ENCODE data around the gene TMEM72.

DNA sequence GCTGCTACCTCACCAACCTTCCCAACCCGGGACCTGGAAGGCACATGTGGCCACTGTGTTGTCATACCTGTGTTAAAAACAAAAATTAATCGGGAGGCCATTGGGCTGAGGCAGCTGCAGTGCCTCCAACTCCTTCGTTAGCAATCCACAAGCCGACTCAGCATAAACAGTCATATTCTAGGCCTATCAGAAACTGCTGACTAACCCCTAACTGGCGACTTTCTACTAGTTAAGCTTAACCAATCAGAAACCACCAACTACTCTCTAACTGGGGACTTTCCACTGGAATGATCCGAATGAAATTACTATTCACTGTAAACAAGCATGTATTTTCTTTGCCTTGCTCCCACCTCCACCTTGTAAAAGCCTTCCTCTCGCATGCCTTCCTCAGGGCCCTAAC, 14.1 kb upstream of the TMEM72 start:
- TF ChIP-seq CTCF (IDR thresholded peaks at IDR 0.05) = no peak
- TF ChIP-seq, protein P1, sequence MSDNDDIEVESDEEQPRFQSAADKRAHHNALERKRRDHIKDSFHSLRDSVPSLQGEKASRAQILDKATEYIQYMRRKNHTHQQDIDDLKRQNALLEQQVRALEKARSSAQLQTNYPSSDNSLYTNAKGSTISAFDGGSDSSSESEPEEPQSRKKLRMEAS (IDR thresholded peaks at IDR 0.05) = no peak
- no peak for TF ChIP-seq KDM1A (IDR thresholded peaks at IDR 0.05; ENCODE audit: low read depth)
- TF ChIP-seq POLR2A (IDR thresholded peaks at IDR 0.05; ENCODE audit: low read length) = no peak
- TF ChIP-seq MAFK (IDR thresholded peaks at IDR 0.05; ENCODE audit: partially characterized antibody) = peak; percentile 89
- TF ChIP-seq NR3C1 (IDR thresholded peaks at IDR 0.05) = no peak
- TF ChIP-seq BCL3 (IDR thresholded peaks at IDR 0.05) = no peak
- TF ChIP-seq USF2 (IDR thresholded peaks at IDR 0.05) = no peak
- no peak for TF ChIP-seq RFX5 (IDR thresholded peaks at IDR 0.05)
